Osteocyte (in vitro differentiated cells): ENCODE results near the gene AMHR2. TPM values are rescaled to one million over a fixed set of nuclear protein-coding genes. Genes with fewer than 3 reads are reported as not detected.
"Not testable (repeated sequence)": the region's sequence is repeated elsewhere in the genome, so short reads cannot be mapped to it uniquely, and the experiment has no call there.

Experiments used
- DNase-seq: peaks from one replicate; pipeline ENCODE4 v3.0.0; 2021; ENCODE audit warnings: mixed read lengths; ENCODE audit not compliant: unreplicated experiment; ENCODE audit errors: extremely low spot score
- H3K27ac Mint-ChIP-seq: one replicate; pipeline ENCODE4 v1.8.0; 2021; ENCODE audit warnings: mild to moderate bottlenecking, mixed read lengths; ENCODE audit not compliant: unreplicated experiment
- H3K27me3 Mint-ChIP-seq: one replicate; pipeline ENCODE4 v1.8.0; 2021; ENCODE audit warnings: mixed read lengths; ENCODE audit not compliant: unreplicated experiment
- H3K36me3 Mint-ChIP-seq: one replicate; pipeline ENCODE4 v1.8.0; 2021; ENCODE audit warnings: mixed read lengths; ENCODE audit not compliant: unreplicated experiment
- H3K4me1 Mint-ChIP-seq: one replicate; pipeline ENCODE4 v1.8.0; 2021; ENCODE audit warnings: mixed read lengths; ENCODE audit not compliant: unreplicated experiment
- H3K4me3 Mint-ChIP-seq: one replicate; pipeline ENCODE4 v1.8.0; 2021; ENCODE audit warnings: mild to moderate bottlenecking, moderate library complexity, mixed read lengths; ENCODE audit not compliant: unreplicated experiment
- H3K9me3 Mint-ChIP-seq: one replicate; pipeline ENCODE4 v1.8.0; 2021; ENCODE audit warnings: mixed read lengths; ENCODE audit not compliant: unreplicated experiment
- CTCF ChIP-seq: fragments of 200-600 bp; sonication (generic); IDR thresholded peaks from 2 replicates; pipeline ENCODE4 v1.5.0; 2021; ENCODE audit warnings: antibody characterized with exemption, mild to moderate bottlenecking, moderate library complexity
- total RNA-seq: library from RNA; stranded (reverse); gene quantifications from 2 replicates; pipeline ENCODE4 v1.2.1, GENCODE V29; 2021

Gene AMHR2
- total RNA-seq, 1 donor from 2014 or later = not detected

GRCh38 chr12:53427905-53428594 is 4.4 kb downstream of the AMHR2 start:
- Mint-ChIP-seq H3K4me1 (no peaks in the 10 kb centered on the region), H3K36me3 (no peaks in the 10 kb centered on the region), H3K4me3 (no peak overlapping the region), H3K9me3 (no peaks in the 10 kb centered on the region), H3K27me3 (no peaks in the 10 kb centered on the region), H3K27ac (no peak overlapping the region)
- DNase-seq = no peak
- TF ChIP-seq CTCF = no peak

- Mint-ChIP-seq H3K4me3 (no peak overlapping the region), H3K36me3 (no peaks in the 10 kb centered on the region), H3K9me3 (no peaks in the 10 kb centered on the region), H3K27ac (no peak overlapping the region), H3K27me3 (no peaks in the 10 kb centered on the region), H3K4me1 (no peaks in the 10 kb centered on the region)
- no peak for DNase-seq
- no peak for TF ChIP-seq CTCF
Observed at GRCh38 chr12:53428741-53429140, 5.1 kb downstream of the AMHR2 start.

DNA sequence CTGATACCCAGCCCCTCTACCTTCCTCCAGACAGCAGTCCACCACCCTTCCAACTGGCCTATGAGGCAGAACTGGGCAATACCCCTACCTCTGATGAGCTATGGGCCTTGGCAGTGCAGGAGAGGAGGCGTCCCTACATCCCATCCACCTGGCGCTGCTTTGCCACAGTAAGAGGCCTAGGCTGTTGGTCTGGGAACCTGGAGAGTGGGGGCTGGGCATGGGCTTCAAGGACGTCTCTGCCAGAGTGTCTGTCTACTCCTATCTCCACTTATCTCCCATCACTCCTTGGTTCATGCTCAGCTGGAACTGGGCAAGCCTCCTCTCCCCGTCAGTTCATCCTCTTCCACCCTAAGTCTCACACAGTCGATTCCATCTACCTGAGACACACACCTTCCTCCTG is 6.5 kb downstream of the AMHR2 start:
- no peaks in the 10 kb centered on the region for H3K9me3 Mint-ChIP-seq
- no peak overlapping the region for H3K4me3 Mint-ChIP-seq
- no peaks in the 10 kb centered on the region for H3K27me3 Mint-ChIP-seq
- TF ChIP-seq CTCF = no peak
- H3K4me1 Mint-ChIP-seq = no peaks in the 10 kb centered on the region
- DNase-seq = no peak
- H3K36me3 Mint-ChIP-seq = no peaks in the 10 kb centered on the region
- H3K27ac Mint-ChIP-seq = peak overlapping the region; percentile 27

GRCh38 chr12:53431187-53431586 is 7.5 kb downstream of the AMHR2 start:
- no peaks in the 10 kb centered on the region for H3K27me3 Mint-ChIP-seq
- DNase-seq = no peak
- no peak for TF ChIP-seq CTCF

DNA sequence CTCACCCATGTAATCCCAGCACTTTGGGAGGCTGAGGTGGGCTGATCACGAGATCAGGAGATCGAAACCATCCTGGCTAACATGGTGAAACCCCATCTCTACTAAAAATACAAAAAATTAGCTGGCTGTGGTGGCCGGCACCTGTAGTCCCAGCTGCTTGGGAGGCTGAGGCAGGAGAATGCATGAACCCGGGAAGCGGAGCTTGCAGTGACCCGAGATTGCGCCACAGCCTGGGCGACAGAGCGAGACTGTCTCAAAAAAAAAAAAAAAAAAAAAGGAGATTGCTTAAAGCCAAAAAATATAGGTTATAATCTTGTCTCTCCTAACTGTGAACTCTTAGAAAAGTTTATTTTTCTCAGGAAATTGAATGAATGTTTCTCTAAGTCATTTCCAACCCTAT is 11.7 kb downstream of the AMHR2 start:
- not testable (repeated sequence) for H3K4me3 Mint-ChIP-seq, DNase-seq, H3K27me3 Mint-ChIP-seq, H3K4me1 Mint-ChIP-seq, H3K9me3 Mint-ChIP-seq, H3K27ac Mint-ChIP-seq, H3K36me3 Mint-ChIP-seq

More at GRCh38 chr12:53431187-53431586, 7.5 kb downstream of the AMHR2 start:
- Mint-ChIP-seq H3K4me1 (no peaks in the 10 kb centered on the region), H3K9me3 (no peaks in the 10 kb centered on the region), H3K4me3 (no peak overlapping the region), H3K36me3 (no peaks in the 10 kb centered on the region), H3K27ac (no peak overlapping the region)

- H3K27me3 Mint-ChIP-seq, H3K36me3 Mint-ChIP-seq, H3K9me3 Mint-ChIP-seq, DNase-seq, H3K4me3 Mint-ChIP-seq, H3K27ac Mint-ChIP-seq: not testable (repeated sequence)
- peaks cover 27% of the 10 kb centered on the region for H3K4me1 Mint-ChIP-seq
Observed at GRCh38 chr12:53439582-53439981, 15.9 kb downstream of the AMHR2 start.
